Natural killer cell (primary cell): ENCODE measurements around the gene FGB. TPM values are rescaled to one million over a fixed set of nuclear protein-coding genes. Genes with fewer than 3 reads are reported as not detected.

Source experiments
- ATAC-seq, 3 donors: fragments of 150-1000 bp in 2 of 3; fragments of 200-7000 bp in 1 of 3; cut with Tn5 transposase; 1 replicate in 1 of 3; 2 replicates in 2 of 3; pipeline ENCODE4 v1.10.0; 2021; ENCODE audit warnings: mild to moderate bottlenecking in 2 of 3, moderate library complexity in 2 of 3
- DNase-seq, 2 donors: peaks; one replicate each; pipeline versions ENCODE4 v3.0.0 to v3.0.0-alpha.2; 2013 to 2021; ENCODE audit warnings: mixed read lengths in 1 of 2
- H3K27ac ChIP-seq: one replicate; pipeline ENCODE4 v1.5.1; 2013; ENCODE audit warnings: mild to moderate bottlenecking, low read length
- H3K27me3 ChIP-seq: one replicate; pipeline ENCODE4 v1.6.1; 2013; ENCODE audit warnings: low read length; ENCODE audit not compliant: control insufficient read depth, insufficient read depth
- H3K36me3 ChIP-seq: one replicate; pipeline ENCODE4 v1.6.1; 2013; ENCODE audit warnings: low read length; ENCODE audit not compliant: control insufficient read depth, insufficient read depth
- H3K4me1 ChIP-seq: one replicate; pipeline ENCODE4 v1.6.1; 2013; ENCODE audit warnings: low read length; ENCODE audit not compliant: control insufficient read depth, insufficient read depth
- H3K4me3 ChIP-seq: one replicate; pipeline ENCODE4 v1.5.1; 2013; ENCODE audit warnings: low read length
- H3K9me3 ChIP-seq: one replicate; pipeline ENCODE4 v1.6.1; 2013; ENCODE audit warnings: low read length; ENCODE audit not compliant: control insufficient read depth, insufficient read depth
- H3K27ac Mint-ChIP-seq, 2 donors: one replicate each; pipeline ENCODE4 v1.8.0; 2022; ENCODE audit warnings: mild to moderate bottlenecking in 2 of 2, mixed read lengths in 2 of 2, moderate library complexity in 1 of 2
- H3K27me3 Mint-ChIP-seq, 2 donors: one replicate each; pipeline ENCODE4 v1.8.0; 2022; ENCODE audit warnings: low read depth in 2 of 2, mixed read lengths in 2 of 2
- H3K36me3 Mint-ChIP-seq: one replicate; pipeline ENCODE4 v1.8.0; 2022; ENCODE audit warnings: mixed read lengths
- H3K4me1 Mint-ChIP-seq, 2 donors: one replicate each; pipeline ENCODE4 v1.8.0; 2022; ENCODE audit warnings: mixed read lengths in 2 of 2
- H3K4me3 Mint-ChIP-seq: one replicate; pipeline ENCODE4 v1.8.0; 2022; ENCODE audit warnings: mild to moderate bottlenecking, moderate library complexity, mixed read lengths
- H3K9me3 Mint-ChIP-seq, 2 donors: one replicate each; pipeline ENCODE4 v1.8.0; 2022; ENCODE audit warnings: mixed read lengths in 2 of 2
- WGBS: methylation state at CpG from one replicate; pipeline ENCODE4 v1.1.7; 2013; ENCODE audit warnings: missing lambda C conversion rate; ENCODE audit not compliant: insufficient coverage; 5-methylcytosine and 5-hydroxymethylcytosine counted together
- intact Hi-C: fragments of 100-400 bp; cut with micrococcal nuclease; formaldehyde crosslinking; loops from one replicate; pipeline ENCODE4 v1.14.2; 2022
- total RNA-seq, 4 donors: library from RNA; stranded (reverse); fragments of 120-200 nt in 1 of 4; gene quantifications; one replicate each; pipeline versions ENCODE4 v1.2.3 to v1.2.4, GENCODE V29; 2013 to 2022
- TF ChIP-seq, protein P1 (sequence below): fragments of 200-600 bp; IDR thresholded peaks from one replicate; pipeline ENCODE4 v1.8.0; 2022; ENCODE audit warnings: antibody characterized with exemption

Gene FGB
- total RNA-seq, 3 donors from 2014 or later (not counting 1 experiment from before 2014, with no cell fraction given): not detected

DNA sequence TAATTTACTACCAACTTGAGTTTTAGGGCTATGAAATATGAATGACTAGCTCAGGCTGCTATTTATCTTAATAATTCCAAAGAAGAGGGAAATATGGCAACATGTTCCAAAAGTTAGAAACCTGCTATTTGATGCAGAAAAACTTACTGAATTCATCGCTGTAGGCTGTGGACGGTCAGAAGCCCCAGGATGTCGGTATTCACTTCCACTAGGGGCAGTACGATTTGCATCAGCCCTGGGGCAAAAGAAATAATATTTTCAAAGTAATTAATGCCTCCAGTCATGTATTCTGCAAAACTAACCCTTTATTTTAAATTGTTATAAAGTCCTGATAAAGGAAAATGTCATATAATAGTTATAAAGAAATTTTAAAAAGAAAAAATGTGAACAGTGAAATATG is 17.1 kb upstream of the FGB start:
- Histone ChIP-seq H3K36me3 (peaks cover 70% of the 10 kb centered on the region), H3K4me3 (no peak overlapping the region), H3K27me3 (no peaks in the 10 kb centered on the region), H3K9me3 (no peaks in the 10 kb centered on the region), H3K4me1 (no peaks in the 10 kb centered on the region), H3K27ac (no peak overlapping the region)
- peaks cover 19% of the 10 kb centered on the region for H3K36me3 Mint-ChIP-seq
- intact Hi-C loops: no loop called here
- peaks cover 22 to 23% of the 10 kb centered on the region in 2 donors for H3K4me1 Mint-ChIP-seq
- H3K27me3 Mint-ChIP-seq: no peaks in the 10 kb centered on the region
- no peak overlapping the region for H3K27ac Mint-ChIP-seq
- H3K9me3 Mint-ChIP-seq: no peaks in the 10 kb centered on the region
- no peak overlapping the region for H3K4me3 Mint-ChIP-seq
- no peak for DNase-seq
- WGBS: 96% methylated on average over 4 of the region's 4 CpGs
- TF ChIP-seq, protein P1, sequence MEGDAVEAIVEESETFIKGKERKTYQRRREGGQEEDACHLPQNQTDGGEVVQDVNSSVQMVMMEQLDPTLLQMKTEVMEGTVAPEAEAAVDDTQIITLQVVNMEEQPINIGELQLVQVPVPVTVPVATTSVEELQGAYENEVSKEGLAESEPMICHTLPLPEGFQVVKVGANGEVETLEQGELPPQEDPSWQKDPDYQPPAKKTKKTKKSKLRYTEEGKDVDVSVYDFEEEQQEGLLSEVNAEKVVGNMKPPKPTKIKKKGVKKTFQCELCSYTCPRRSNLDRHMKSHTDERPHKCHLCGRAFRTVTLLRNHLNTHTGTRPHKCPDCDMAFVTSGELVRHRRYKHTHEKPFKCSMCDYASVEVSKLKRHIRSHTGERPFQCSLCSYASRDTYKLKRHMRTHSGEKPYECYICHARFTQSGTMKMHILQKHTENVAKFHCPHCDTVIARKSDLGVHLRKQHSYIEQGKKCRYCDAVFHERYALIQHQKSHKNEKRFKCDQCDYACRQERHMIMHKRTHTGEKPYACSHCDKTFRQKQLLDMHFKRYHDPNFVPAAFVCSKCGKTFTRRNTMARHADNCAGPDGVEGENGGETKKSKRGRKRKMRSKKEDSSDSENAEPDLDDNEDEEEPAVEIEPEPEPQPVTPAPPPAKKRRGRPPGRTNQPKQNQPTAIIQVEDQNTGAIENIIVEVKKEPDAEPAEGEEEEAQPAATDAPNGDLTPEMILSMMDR: no peak
- ATAC-seq: no peak

DNA sequence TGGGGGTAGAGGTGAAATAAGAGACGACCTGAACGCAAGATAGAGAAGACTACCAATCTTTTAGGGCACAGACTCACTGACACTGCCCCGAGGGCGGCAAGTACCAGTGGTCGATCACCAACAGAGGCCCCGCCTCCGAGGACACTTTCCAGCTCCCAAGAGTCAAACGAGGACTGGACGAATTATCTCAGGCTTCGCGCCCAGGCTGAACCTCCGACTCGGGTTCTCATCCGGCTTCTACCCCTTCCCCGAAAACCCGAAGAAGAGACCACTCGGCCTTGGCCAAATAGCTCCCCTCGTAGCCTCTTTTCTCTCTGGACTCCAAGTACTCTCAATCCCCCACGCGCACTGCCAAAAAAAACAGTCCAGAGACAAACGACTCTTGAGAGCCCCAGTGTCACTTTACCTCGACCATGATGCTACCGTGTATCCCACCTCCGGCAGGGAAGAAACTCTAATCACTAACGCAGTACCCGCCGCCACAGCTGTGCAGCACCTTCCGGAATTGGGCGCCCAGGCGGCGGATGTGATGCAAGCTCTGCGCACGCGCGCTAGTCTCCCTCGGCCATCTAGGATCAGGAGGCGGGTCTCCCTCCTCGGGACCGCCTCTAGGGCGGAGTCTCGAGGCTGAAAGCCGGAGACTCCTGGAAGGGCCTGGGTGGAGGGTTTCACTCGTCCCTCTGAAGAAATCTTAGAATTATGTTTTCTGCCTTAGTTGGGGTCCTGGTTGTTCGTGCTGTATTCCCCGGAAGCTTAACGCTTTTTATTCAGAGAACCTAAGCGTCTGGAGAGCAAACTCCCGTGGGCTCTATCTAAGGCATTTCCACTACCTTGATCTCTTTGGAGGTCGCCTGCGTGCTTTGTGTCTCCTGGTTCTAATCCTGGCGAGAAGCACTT is 12.7 kb upstream of the FGB start, which contains the start of gene PLRG1:
TSS of gene PLRG1 (minus strand) at position 507 of the 897 bp plus-strand sequence. CDS start at position 415, 92 bp downstream.
- Mint-ChIP-seq H3K9me3 (no peaks in the 10 kb centered on the region), H3K27ac (peak within 1 kb of the TSS; percentile 96 to 98), H3K27me3 (no peaks in the 10 kb centered on the region), H3K36me3 (no peaks in the 10 kb centered on the region), H3K4me3 (peak within 1 kb of the TSS; percentile 99), H3K4me1 (peaks cover 25 to 26% of the 10 kb centered on the region in 2 donors)
- peaks cover 27% of the 10 kb centered on the region for H3K36me3 ChIP-seq
- H3K27ac ChIP-seq: peak within 1 kb of the TSS; percentile 73
- intact Hi-C loops: loop anchor here (1.0 kb wide), 1 partner anchor 826 kb away; the partner anchor contains the start of gene MAP9
- TF ChIP-seq, protein P1: no peak
- no peaks in the 10 kb centered on the region for H3K4me1 ChIP-seq
- ATAC-seq (peak; percentile 94 to 99 (median 97)), DNase-seq (peak; percentile 98 to 99)
- under 1% methylated on average over 51 of the region's 51 CpGs for WGBS
- H3K4me3 ChIP-seq: peak within 1 kb of the TSS; percentile 79
- no peaks in the 10 kb centered on the region for H3K27me3 ChIP-seq
- no peaks in the 10 kb centered on the region for H3K9me3 ChIP-seq

DNA sequence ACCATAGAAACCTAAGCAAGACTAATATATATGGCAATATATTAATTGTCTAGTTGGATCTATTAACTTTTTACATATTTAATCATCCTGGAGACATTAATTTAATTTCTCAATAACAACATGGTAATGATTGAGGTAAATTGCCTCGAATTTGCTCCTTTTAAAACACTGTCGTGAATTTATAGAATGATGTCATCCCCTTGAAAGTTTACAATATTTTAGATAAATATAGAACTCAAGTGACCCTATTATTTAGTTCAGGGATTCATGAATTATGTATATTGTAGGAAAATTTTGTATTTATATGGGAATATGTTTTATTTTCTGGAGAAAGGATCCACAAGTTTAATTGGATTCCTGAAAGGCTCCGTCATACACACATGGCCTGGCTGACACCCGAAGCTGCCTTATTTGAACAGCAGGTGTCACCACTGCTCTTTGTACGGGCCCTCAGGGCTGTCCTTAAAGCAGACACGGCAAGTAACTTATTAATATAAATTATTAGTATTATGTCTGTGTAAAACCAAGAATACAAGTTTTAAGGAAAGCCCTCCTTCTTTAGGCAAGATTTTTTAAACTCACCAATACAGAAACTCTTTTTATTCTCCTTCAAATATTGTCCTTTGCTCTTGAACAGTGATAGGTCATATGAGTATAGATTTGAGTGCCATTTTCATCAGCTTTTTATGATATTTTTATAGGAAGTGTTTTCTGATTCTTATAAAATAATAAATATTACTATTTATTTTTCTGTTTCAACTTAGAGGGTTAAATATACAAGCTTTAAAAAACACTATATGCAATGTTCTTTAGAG is 10.7 kb upstream of the FGB start:
- TF ChIP-seq, protein P1: peak; percentile 83
- intact Hi-C loops: loop anchor here (1.0 to 2.0 kb wide), 4 partner anchors 70 to 1401 kb away; partner anchors contain the start of gene CTSO
- H3K27me3 Mint-ChIP-seq: no peaks in the 10 kb centered on the region
- Histone ChIP-seq H3K4me1 (no peaks in the 10 kb centered on the region), H3K4me3 (no peak overlapping the region), H3K36me3 (peaks cover 9% of the 10 kb centered on the region), H3K27ac (no peak overlapping the region), H3K9me3 (no peaks in the 10 kb centered on the region), H3K27me3 (no peaks in the 10 kb centered on the region)
- peaks cover 25 to 26% of the 10 kb centered on the region in 2 donors for H3K4me1 Mint-ChIP-seq
- no peak overlapping the region for H3K27ac Mint-ChIP-seq
- no peaks in the 10 kb centered on the region for H3K9me3 Mint-ChIP-seq
- no peak overlapping the region for H3K4me3 Mint-ChIP-seq
- peak; percentile 34 to 52 (median 52) for ATAC-seq
- WGBS: 16% methylated on average over 2 of the region's 6 CpGs
- DNase-seq: peak; percentile 42 to 87
- H3K36me3 Mint-ChIP-seq: no peaks in the 10 kb centered on the region
